WTC11 (cell line): Measurements from ENCODE around the gene ELK3. TPM values are rescaled to one million over a fixed set of nuclear protein-coding genes. Genes with fewer than 3 reads are reported as not detected.

Experiments used
- ATAC-seq: fragments of 200-7000 bp; cut with Tn5 transposase; 2 replicates; pipeline ENCODE4 v1.10.0; 2021; ENCODE audit warnings: mild to moderate bottlenecking, moderate library complexity
- CTCF ChIA-PET: fragments of 300-600 bp; sonication (Branson Sonifier 250); formaldehyde crosslinking; loops from one replicate; lab custom pipeline; 2021; ENCODE audit warnings: antibody characterized with exemption; lab: Charles Lee
- POLR2A ChIA-PET: fragments of 350-600 bp; sonication (Branson Sonifier 250); formaldehyde crosslinking; loops from one replicate; lab custom pipeline; 2021; ENCODE audit warnings: antibody characterized with exemption; lab: Charles Lee
- DNase-seq: peaks from one replicate; pipeline ENCODE4 v3.0.0; 2021; ENCODE audit warnings: low spot score
- H3K27ac Mint-ChIP-seq: 2 replicates; pipeline ENCODE4 v1.8.0; 2021; ENCODE audit warnings: mixed read lengths
- H3K27me3 Mint-ChIP-seq: 2 replicates; pipeline ENCODE4 v1.8.0; 2021; ENCODE audit warnings: low read depth, mild to moderate bottlenecking, moderate library complexity, mixed read lengths
- H3K36me3 Mint-ChIP-seq: 2 replicates; pipeline ENCODE4 v1.8.0; 2021; ENCODE audit warnings: mixed read lengths
- H3K4me1 Mint-ChIP-seq: 2 replicates; pipeline ENCODE4 v1.8.0; 2022; ENCODE audit warnings: mixed read lengths
- H3K4me3 Mint-ChIP-seq: 2 replicates; pipeline ENCODE4 v1.8.0; 2021; ENCODE audit warnings: mild to moderate bottlenecking, moderate library complexity, mixed read lengths
- H3K9me3 Mint-ChIP-seq: 2 replicates; pipeline ENCODE4 v1.8.0; 2021; ENCODE audit warnings: mixed read lengths
- ATF2 ChIP-seq: sonication (generic); formaldehyde crosslinking; IDR thresholded peaks from 2 replicates; pipeline ENCODE4 v1.8.1; 2022; ENCODE audit warnings: low read depth, missing genetic modification reagents, borderline replicate concordance
- CBFB ChIP-seq: sonication (generic); formaldehyde crosslinking; IDR thresholded peaks from 2 replicates; pipeline ENCODE4 v1.8.1; 2022; ENCODE audit warnings: mild to moderate bottlenecking, low read depth, missing genetic modification reagents
- CDX4 ChIP-seq: fragments of 250-450 bp; sonication (Bioruptor Pico); IDR thresholded peaks from 2 replicates; pipeline ENCODE4 v1.9.0; 2021; ENCODE audit warnings: moderate library complexity, mild to moderate bottlenecking, inconsistent platforms, borderline replicate concordance
- ERG ChIP-seq: fragments of 250-450 bp; sonication (Bioruptor Pico); IDR thresholded peaks from 2 replicates; pipeline ENCODE4 v1.8.0; 2021; ENCODE audit warnings: mild to moderate bottlenecking
- ETV6 ChIP-seq: sonication (generic); formaldehyde crosslinking; IDR thresholded peaks from 2 replicates; pipeline ENCODE4 v1.8.1; 2022; ENCODE audit warnings: mild to moderate bottlenecking, missing genetic modification reagents
- GTF2I ChIP-seq: fragments of 250-450 bp; sonication (Bioruptor Pico); conservative IDR thresholded peaks from 2 replicates; pipeline ENCODE4 v1.4.0; 2021; ENCODE audit warnings: mild to moderate bottlenecking
- HMGA2 ChIP-seq: fragments of 250-450 bp; sonication (Bioruptor Pico); IDR thresholded peaks from 2 replicates; pipeline ENCODE4 v1.4.0; 2021; ENCODE audit warnings: mild to moderate bottlenecking, moderate library complexity
- IRF1 ChIP-seq: sonication (generic); formaldehyde crosslinking; IDR thresholded peaks from 2 replicates; pipeline ENCODE4 v1.8.0; 2023; ENCODE audit warnings: missing genetic modification reagents
- NFYB ChIP-seq: sonication (generic); formaldehyde crosslinking; conservative IDR thresholded peaks from 2 replicates; pipeline ENCODE4 v1.8.0; 2022; ENCODE audit warnings: low read depth, missing genetic modification reagents
- NR2C2 ChIP-seq: sonication (generic); formaldehyde crosslinking; IDR thresholded peaks from 2 replicates; pipeline ENCODE4 v1.8.0; 2022; ENCODE audit warnings: mild to moderate bottlenecking, missing genetic modification reagents
- PRRX2 ChIP-seq: fragments of 250-450 bp; sonication (Bioruptor Pico); IDR thresholded peaks from 2 replicates; pipeline ENCODE4 v1.8.0; 2021; ENCODE audit warnings: mild to moderate bottlenecking
- SOX15 ChIP-seq: fragments of 250-450 bp; sonication (Bioruptor Pico); IDR thresholded peaks from 2 replicates; pipeline ENCODE4 v1.9.0; 2021; ENCODE audit warnings: mild to moderate bottlenecking
- TEAD4 ChIP-seq: sonication (generic); formaldehyde crosslinking; IDR thresholded peaks from 2 replicates; pipeline ENCODE4 v1.8.0; 2022; ENCODE audit warnings: mild to moderate bottlenecking, missing genetic modification reagents
- ZNF263 ChIP-seq: sonication (generic); formaldehyde crosslinking; IDR thresholded peaks from 2 replicates; pipeline ENCODE4 v1.8.1; 2022; ENCODE audit warnings: low read depth, mild to moderate bottlenecking, moderate library complexity, missing genetic modification reagents
- ZNF416 ChIP-seq: fragments of 250-450 bp; sonication (Bioruptor Pico); IDR thresholded peaks from 2 replicates; pipeline ENCODE4 v1.9.0; 2021; ENCODE audit warnings: mild to moderate bottlenecking, inconsistent platforms
- ZNF423 ChIP-seq: fragments of 250-450 bp; sonication (Bioruptor Pico); IDR thresholded peaks from 2 replicates; pipeline ENCODE4 v2.1.2; 2022; ENCODE audit warnings: mild to moderate bottlenecking, moderate library complexity
- ZNF425 ChIP-seq: fragments of 250-450 bp; sonication (Bioruptor Pico); conservative IDR thresholded peaks from 2 replicates; pipeline ENCODE4 v1.9.0; 2021; ENCODE audit warnings: mild to moderate bottlenecking
- total RNA-seq: library from RNA; stranded (reverse); gene quantifications from 3 replicates; pipeline ENCODE4 v1.2.3, GENCODE V29; 2021
- TF ChIP-seq, protein P1 (sequence below): sonication (generic); formaldehyde crosslinking; IDR thresholded peaks from 2 replicates; pipeline ENCODE4 v1.8.1; 2023; ENCODE audit warnings: mild to moderate bottlenecking, moderate library complexity, missing genetic modification reagents
- TF ChIP-seq, protein P2 (sequence below): sonication (generic); formaldehyde crosslinking; IDR thresholded peaks from 2 replicates; pipeline ENCODE4 v1.8.1; 2022; ENCODE audit warnings: mild to moderate bottlenecking, missing genetic modification reagents, moderate library complexity, borderline replicate concordance
- TF ChIP-seq, protein P3 (sequence below): sonication (generic); formaldehyde crosslinking; IDR thresholded peaks from 2 replicates; pipeline ENCODE4 v1.8.0; 2022; ENCODE audit warnings: mild to moderate bottlenecking, missing genetic modification reagents

ELK3 gene
- total RNA-seq, 1 experiment from 2014 or later = 16.5 TPM

- ATAC-seq = no peak
- Mint-ChIP-seq H3K27ac (no peak overlapping the region), H3K9me3 (no peaks in the 10 kb centered on the region), H3K4me3 (no peak overlapping the region)
- POLR2A ChIA-PET = no interaction called here
- no peak for TF ChIP-seq ZNF416 (CRISPR knock-in tag)
- no peak for TF ChIP-seq ZNF423
- TF ChIP-seq CBFB (CRISPR knock-in tag) = no peak
- TF ChIP-seq, protein P1, sequence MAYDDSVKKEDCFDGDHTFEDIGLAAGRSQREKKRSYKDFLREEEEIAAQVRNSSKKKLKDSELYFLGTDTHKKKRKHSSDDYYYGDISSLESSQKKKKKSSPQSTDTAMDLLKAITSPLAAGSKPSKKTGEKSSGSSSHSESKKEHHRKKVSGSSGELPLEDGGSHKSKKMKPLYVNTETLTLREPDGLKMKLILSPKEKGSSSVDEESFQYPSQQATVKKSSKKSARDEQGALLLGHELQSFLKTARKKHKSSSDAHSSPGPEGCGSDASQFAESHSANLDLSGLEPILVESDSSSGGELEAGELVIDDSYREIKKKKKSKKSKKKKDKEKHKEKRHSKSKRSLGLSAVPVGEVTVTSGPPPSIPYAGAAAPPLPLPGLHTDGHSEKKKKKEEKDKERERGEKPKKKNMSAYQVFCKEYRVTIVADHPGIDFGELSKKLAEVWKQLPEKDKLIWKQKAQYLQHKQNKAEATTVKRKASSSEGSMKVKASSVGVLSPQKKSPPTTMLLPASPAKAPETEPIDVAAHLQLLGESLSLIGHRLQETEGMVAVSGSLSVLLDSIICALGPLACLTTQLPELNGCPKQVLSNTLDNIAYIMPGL = no peak
- no peak for TF ChIP-seq ZNF425
- TF ChIP-seq, all 79 proteins: peak for 0
- CTCF ChIA-PET = no interaction called here
- no peaks in the 10 kb centered on the region for H3K27me3 Mint-ChIP-seq
- H3K4me1 Mint-ChIP-seq = peaks cover 12% of the 10 kb centered on the region
- DNase-seq = no peak
- no peaks in the 10 kb centered on the region for H3K36me3 Mint-ChIP-seq
Measured at GRCh38 chr12:96237035-96237434, 42.9 kb downstream of the ELK3 start.

GRCh38 chr12:96237465-96238077, 43.4 kb downstream of the ELK3 start:
- no peak overlapping the region for H3K4me3 Mint-ChIP-seq
- H3K4me1 Mint-ChIP-seq = peaks cover 12% of the 10 kb centered on the region
- ChIA-PET POLR2A (no interaction called here), CTCF (no interaction called here)
- H3K9me3 Mint-ChIP-seq = no peaks in the 10 kb centered on the region
- no peak overlapping the region for H3K27ac Mint-ChIP-seq
- no peaks in the 10 kb centered on the region for H3K27me3 Mint-ChIP-seq
- H3K36me3 Mint-ChIP-seq = no peaks in the 10 kb centered on the region
- DNase-seq = no peak
- no peak for ATAC-seq
- TF ChIP-seq ZNF425 = no peak
- TF ChIP-seq, protein P2, sequence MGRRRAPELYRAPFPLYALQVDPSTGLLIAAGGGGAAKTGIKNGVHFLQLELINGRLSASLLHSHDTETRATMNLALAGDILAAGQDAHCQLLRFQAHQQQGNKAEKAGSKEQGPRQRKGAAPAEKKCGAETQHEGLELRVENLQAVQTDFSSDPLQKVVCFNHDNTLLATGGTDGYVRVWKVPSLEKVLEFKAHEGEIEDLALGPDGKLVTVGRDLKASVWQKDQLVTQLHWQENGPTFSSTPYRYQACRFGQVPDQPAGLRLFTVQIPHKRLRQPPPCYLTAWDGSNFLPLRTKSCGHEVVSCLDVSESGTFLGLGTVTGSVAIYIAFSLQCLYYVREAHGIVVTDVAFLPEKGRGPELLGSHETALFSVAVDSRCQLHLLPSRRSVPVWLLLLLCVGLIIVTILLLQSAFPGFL (CRISPR knock-in tag) = no peak
- TF ChIP-seq, protein P3, sequence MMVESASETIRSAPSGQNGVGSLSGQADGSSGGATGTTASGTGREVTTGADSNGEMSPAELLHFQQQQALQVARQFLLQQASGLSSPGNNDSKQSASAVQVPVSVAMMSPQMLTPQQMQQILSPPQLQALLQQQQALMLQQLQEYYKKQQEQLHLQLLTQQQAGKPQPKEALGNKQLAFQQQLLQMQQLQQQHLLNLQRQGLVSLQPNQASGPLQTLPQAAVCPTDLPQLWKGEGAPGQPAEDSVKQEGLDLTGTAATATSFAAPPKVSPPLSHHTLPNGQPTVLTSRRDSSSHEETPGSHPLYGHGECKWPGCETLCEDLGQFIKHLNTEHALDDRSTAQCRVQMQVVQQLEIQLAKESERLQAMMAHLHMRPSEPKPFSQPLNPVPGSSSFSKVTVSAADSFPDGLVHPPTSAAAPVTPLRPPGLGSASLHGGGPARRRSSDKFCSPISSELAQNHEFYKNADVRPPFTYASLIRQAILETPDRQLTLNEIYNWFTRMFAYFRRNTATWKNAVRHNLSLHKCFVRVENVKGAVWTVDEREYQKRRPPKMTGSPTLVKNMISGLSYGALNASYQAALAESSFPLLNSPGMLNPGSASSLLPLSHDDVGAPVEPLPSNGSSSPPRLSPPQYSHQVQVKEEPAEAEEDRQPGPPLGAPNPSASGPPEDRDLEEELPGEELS = no peak
- no peak for TF ChIP-seq TEAD4
- TF ChIP-seq GTF2I (CRISPR knock-in tag) = no peak
- TF ChIP-seq HMGA2 (CRISPR knock-in tag) = no peak
- no peak for TF ChIP-seq SOX15 (CRISPR knock-in tag)
- no peak for TF ChIP-seq ERG
- TF ChIP-seq PRRX2 (CRISPR knock-in tag) = no peak
- TF ChIP-seq ETV6 (CRISPR knock-in tag) = no peak
- no peak for TF ChIP-seq NFYB
- TF ChIP-seq IRF1 (CRISPR knock-in tag) = no peak
- no peak for TF ChIP-seq ZNF263 (CRISPR knock-in tag)
- no peak for TF ChIP-seq CDX4
- no peak for TF ChIP-seq NR2C2 (CRISPR knock-in tag)
- no peak for TF ChIP-seq ATF2
